AG04449 (cell line): Measurements from ENCODE around the gene DEFB114.

Source experiments
- CTCF ChIA-PET: fragments of 350-600 bp; formaldehyde crosslinking; extraction: SDS; loops from one replicate; lab custom pipeline; 2021; ENCODE audit warnings: antibody characterized with exemption; lab: Yijun Ruan, JAX
- POLR2A ChIA-PET: fragments of 400-600, 350-600 bp; formaldehyde crosslinking; extraction: SDS; loops from one replicate; lab custom pipeline; 2020; ENCODE audit warnings: antibody characterized with exemption, inconsistent platforms; lab: Yijun Ruan, JAX
- DNase-seq: peaks from one replicate; pipeline ENCODE4 v3.0.0-alpha.2; 2010; ENCODE audit warnings: low read depth, low spot score
- H3K4me3 ChIP-seq: 2 replicates; pipeline ENCODE4 v1.5.1; 2011; ENCODE audit warnings: low read depth, mild to moderate bottlenecking, control low read depth, low read length
- TF ChIP-seq, protein P1 (sequence below): IDR thresholded peaks from one replicate; pipeline ENCODE4 v1.5.1; 2011; ENCODE audit warnings: mild to moderate bottlenecking, moderate library complexity, low read length, control low read depth, inconsistent platforms; ENCODE audit not compliant: insufficient read depth; ENCODE audit errors: missing control alignments

DEFB114 gene

DNA sequence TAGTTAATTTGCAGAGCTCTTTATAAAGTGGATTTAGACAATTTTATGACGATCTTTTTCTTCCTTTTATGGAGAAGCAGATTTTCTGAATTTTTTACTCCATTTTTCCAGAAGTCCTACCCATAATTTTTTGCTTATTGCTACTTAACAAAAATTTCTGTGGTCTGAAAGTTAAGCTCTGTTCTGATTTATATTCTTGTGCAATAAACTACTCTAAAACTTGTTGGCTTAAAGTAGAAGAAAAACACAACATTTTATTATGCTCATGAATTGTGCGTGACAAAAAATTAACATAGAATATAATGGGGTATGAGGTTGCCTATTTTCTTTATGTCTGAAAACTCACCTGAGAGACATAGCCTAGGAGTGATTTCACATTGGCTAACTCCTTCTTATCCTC, 2.9 kb upstream of the DEFB114 start:
- DNase-seq, result no peak

DNA sequence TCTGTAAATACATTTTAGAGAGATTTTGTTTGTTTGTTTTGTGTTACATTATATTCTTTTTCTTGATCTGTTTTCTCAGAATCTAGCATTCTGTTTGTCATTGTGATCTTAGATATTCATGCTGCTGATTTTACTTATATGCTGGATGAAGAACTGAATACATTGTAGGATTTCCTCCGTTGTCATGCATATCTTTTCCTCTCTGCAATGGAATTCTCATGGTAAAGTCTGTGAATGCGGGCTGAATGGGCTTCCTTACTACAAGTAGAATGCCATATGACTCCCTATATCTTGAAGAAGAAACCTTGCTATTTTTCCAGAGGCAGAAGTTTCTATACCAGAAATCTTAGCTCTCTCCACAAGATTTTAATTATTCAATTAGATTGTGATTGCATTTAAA, 2.4 kb upstream of the DEFB114 start:
- ChIA-PET POLR2A (no interaction called here), CTCF (no interaction called here)
- H3K4me3 ChIP-seq, result no peak overlapping the region
- DNase-seq, result no peak
- TF ChIP-seq, protein P1, sequence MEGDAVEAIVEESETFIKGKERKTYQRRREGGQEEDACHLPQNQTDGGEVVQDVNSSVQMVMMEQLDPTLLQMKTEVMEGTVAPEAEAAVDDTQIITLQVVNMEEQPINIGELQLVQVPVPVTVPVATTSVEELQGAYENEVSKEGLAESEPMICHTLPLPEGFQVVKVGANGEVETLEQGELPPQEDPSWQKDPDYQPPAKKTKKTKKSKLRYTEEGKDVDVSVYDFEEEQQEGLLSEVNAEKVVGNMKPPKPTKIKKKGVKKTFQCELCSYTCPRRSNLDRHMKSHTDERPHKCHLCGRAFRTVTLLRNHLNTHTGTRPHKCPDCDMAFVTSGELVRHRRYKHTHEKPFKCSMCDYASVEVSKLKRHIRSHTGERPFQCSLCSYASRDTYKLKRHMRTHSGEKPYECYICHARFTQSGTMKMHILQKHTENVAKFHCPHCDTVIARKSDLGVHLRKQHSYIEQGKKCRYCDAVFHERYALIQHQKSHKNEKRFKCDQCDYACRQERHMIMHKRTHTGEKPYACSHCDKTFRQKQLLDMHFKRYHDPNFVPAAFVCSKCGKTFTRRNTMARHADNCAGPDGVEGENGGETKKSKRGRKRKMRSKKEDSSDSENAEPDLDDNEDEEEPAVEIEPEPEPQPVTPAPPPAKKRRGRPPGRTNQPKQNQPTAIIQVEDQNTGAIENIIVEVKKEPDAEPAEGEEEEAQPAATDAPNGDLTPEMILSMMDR, result no peak

More for the DNA sequence above, 2.9 kb upstream of the DEFB114 start:
- ChIA-PET CTCF (no interaction called here), POLR2A (no interaction called here)
- TF ChIP-seq, protein P1, result no peak
- H3K4me3 ChIP-seq, result no peak overlapping the region

DNA sequence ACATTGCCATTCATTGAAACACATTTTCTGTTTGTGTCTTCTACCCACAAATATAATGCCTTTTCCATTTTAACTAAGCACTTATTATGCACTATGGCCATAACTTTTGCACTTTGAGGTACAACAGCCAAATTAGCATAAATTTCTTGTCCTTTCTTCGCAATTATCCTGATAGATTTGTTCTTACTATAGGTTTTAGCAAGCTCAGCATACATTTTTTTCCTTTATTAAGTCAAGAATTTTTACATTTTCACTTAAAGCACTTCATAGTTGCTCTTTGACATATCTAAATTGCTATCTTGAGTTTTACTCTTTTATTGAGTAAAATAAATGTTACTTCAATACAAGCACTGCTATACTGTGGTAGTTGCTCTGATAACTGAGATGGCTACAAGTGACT, 5.8 kb downstream of the DEFB114 start:
- TF ChIP-seq, protein P1, result no peak
- DNase-seq, result no peak
- H3K4me3 ChIP-seq, result no peak overlapping the region
- CTCF ChIA-PET, result no interaction called here
- POLR2A ChIA-PET, result no interaction called here

DNA sequence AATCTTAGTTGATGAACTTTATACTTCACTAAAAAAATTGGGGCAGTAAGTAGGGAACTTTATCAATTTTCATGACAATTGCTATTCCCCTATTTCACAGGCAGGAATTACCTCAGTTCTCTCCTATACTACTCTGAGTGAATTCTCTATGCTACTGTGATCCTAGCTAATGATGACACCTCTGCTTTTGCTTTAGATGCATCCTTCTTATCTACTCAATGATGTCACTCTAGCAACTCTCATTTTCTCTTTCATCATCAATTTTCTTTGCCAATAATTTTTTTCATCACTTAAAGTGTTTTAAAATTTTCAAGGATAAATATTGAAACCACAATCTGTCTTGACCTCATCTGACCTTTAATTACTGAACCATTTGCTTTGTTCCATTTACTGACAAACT, 8.1 kb downstream of the DEFB114 start:
- POLR2A ChIA-PET, result no interaction called here
- DNase-seq, result no peak
- TF ChIP-seq, protein P1, result no peak
- H3K4me3 ChIP-seq, result no peak overlapping the region
- CTCF ChIA-PET, result no interaction called here

DNA sequence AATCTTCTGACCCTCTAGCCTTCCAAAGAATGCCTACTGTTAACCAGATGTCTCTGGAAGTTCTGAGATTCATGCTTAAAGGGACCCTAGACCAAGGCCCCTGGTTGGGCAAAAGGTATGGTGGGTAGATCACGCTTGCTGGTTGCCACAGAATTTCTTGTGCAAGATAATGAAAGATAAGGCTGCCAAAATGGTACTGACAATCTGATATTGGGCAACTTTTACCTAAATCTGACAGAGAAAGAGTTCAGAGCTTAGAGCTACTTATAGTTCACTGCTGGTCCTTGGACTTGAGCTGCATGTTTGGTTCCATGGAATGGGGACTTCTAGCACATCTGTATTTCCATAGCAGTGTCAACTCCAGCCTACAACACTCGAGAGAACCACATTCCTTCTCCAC, 12.0 kb downstream of the DEFB114 start:
- ChIA-PET CTCF (no interaction called here), POLR2A (no interaction called here)
- DNase-seq, result no peak
- TF ChIP-seq, protein P1, result no peak
- no peak overlapping the region for H3K4me3 ChIP-seq

DNA sequence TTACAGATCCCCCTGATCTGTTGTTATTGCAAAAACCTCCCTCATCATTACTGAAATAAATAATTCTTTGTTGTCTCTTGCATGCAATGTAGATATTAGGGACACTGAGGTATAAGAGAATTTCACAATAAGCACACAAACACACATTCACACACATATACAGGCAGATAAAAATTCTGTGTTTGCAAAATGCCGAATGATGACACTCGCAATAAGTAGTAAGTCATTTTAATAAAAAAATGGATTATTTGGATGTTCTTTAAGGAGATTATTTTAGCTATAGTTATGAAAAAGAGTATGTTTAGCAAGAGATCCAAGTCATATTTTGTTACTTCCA, 13.6 kb downstream of the DEFB114 start:
- TF ChIP-seq, protein P1, result no peak
- ChIA-PET POLR2A (no interaction called here), CTCF (no interaction called here)
- no peak for DNase-seq
- H3K4me3 ChIP-seq, result no peak overlapping the region

DNA sequence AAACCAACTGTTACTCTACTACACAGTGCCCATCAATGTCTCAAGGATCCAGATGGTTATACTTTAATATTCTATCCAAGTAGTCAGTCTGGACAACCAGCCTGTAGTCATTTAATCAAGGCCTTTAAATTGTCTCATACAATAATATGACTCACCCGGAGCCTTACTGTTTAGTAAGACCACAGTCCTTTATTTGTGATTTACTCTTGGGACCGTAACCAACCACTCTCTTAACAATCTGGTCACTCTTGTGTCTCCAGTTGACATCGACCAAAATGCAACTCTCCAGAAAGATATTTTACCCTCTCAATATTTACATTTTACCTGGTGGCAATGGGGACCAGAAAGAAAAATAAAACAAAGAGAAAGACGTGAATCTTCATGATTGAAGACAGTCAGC, 14.9 kb downstream of the DEFB114 start:
- ChIA-PET CTCF (no interaction called here), POLR2A (no interaction called here)
- no peak for DNase-seq
- TF ChIP-seq, protein P1, result no peak
- H3K4me3 ChIP-seq, result no peak overlapping the region
